ENCODE measurements around the gene KRTAP4-11.

KRTAP4-11 gene

GRCh38 chr17:41133880-41134735, 15.9 kb upstream of the KRTAP4-11 start:
- ATAC-seq: no peak
- TF ChIP-seq PPARA (CRISPR knock-in tag; IDR thresholded peaks at IDR 0.05; ENCODE audit: borderline replicate concordance) (no peak), POU6F1 (CRISPR knock-in tag; IDR thresholded peaks at IDR 0.05; ENCODE audit: borderline replicate concordance, low read depth) (no peak), PATZ1 (CRISPR knock-in tag; IDR thresholded peaks at IDR 0.05; ENCODE audit: borderline replicate concordance) (no peak), ISL1 (CRISPR knock-in tag; IDR thresholded peaks at IDR 0.05) (no peak), ZNF565 (CRISPR knock-in tag; conservative IDR thresholded peaks at IDR 0.05; ENCODE audit: low read depth) (no peak), CSDC2 (CRISPR knock-in tag; IDR thresholded peaks at IDR 0.05) (no peak), ZFP30 (CRISPR knock-in tag; IDR thresholded peaks at IDR 0.05) (no peak), OSR1 (CRISPR knock-in tag; IDR thresholded peaks at IDR 0.05) (no peak), TOX (CRISPR knock-in tag; IDR thresholded peaks at IDR 0.05; ENCODE audit: borderline replicate concordance) (no peak), RARB (CRISPR knock-in tag; IDR thresholded peaks at IDR 0.05) (no peak), GLIS3 (CRISPR knock-in tag; IDR thresholded peaks at IDR 0.05) (no peak), ESRRG (CRISPR knock-in tag; IDR thresholded peaks at IDR 0.05) (no peak), CREB5 (CRISPR knock-in tag; IDR thresholded peaks at IDR 0.05; ENCODE audit: low read depth) (no peak), ARNTL (CRISPR knock-in tag; IDR thresholded peaks at IDR 0.05; ENCODE audit: borderline replicate concordance, low read depth) (no peak), ZFP3 (CRISPR knock-in tag; IDR thresholded peaks at IDR 0.05) (no peak), ZNF70 (CRISPR knock-in tag; IDR thresholded peaks at IDR 0.05) (no peak), TCF4 (CRISPR knock-in tag; IDR thresholded peaks at IDR 0.05; ENCODE audit: borderline replicate concordance) (no peak), CSRNP3 (CRISPR knock-in tag; IDR thresholded peaks at IDR 0.05) (no peak), BACH2 (CRISPR knock-in tag; IDR thresholded peaks at IDR 0.05; ENCODE audit: borderline replicate concordance) (no peak)

- no peak for ATAC-seq
- TF ChIP-seq ESRRG (CRISPR knock-in tag; IDR thresholded peaks at IDR 0.05): no peak
- no peak for TF ChIP-seq RARB (CRISPR knock-in tag; IDR thresholded peaks at IDR 0.05)
- TF ChIP-seq GLIS3 (CRISPR knock-in tag; IDR thresholded peaks at IDR 0.05): no peak
- no peak for TF ChIP-seq SNAI2 (CRISPR knock-in tag; IDR thresholded peaks at IDR 0.05)
- TF ChIP-seq CSRNP3 (CRISPR knock-in tag; IDR thresholded peaks at IDR 0.05): no peak
- no peak for TF ChIP-seq ZNF8 (CRISPR knock-in tag; IDR thresholded peaks at IDR 0.05)
- TF ChIP-seq TSHZ2 (CRISPR knock-in tag; IDR thresholded peaks at IDR 0.05): no peak
- no peak for TF ChIP-seq ISL1 (CRISPR knock-in tag; IDR thresholded peaks at IDR 0.05)
Observed at GRCh38 chr17:41131979-41132378, 13.8 kb upstream of the KRTAP4-11 start.
